H1 (cell line): Measurements from ENCODE around the gene GAS6. TPM values are rescaled to one million over a fixed set of nuclear protein-coding genes. Genes with fewer than 3 reads are reported as not detected.

ENCODE experiments used
- CTCF ChIA-PET: fragments of 300-600 bp; sonication (Branson Sonifier 250); formaldehyde crosslinking; loops from one replicate; lab custom pipeline; 2021; ENCODE audit not compliant: partially characterized antibody; lab: Charles Lee
- POLR2A ChIA-PET: fragments of 300-600 bp; sonication (Branson Sonifier 250); formaldehyde crosslinking; loops from one replicate; lab custom pipeline; 2021; ENCODE audit warnings: inconsistent platforms; ENCODE audit not compliant: partially characterized antibody; lab: Charles Lee
- DNase-seq, 2 experiments: peaks; one replicate each; pipeline versions ENCODE4 v3.0.0 to v3.0.0-alpha.2; 2010 to 2022; ENCODE audit warnings: low spot score in 2 of 2, low read depth in 1 of 2, mixed read lengths in 1 of 2
- FAIRE-seq: peaks from 2 replicates; lab custom pipeline; 2011; peaks lifted over from hg19 to GRCh38; lab: Jason Lieb, UNC
- H2AFZ ChIP-seq: 2 replicates; pipeline ENCODE4 v1.8.1; 2012; ENCODE audit warnings: low read length, inconsistent platforms
- H2AK5ac ChIP-seq: 2 replicates; pipeline ENCODE4 v1.6.1; 2013; ENCODE audit warnings: low read depth, low read length
- H2BK120ac ChIP-seq: replicated peaks from 2 replicates; pipeline ENCODE3; 2013; ENCODE audit warnings: low read depth, low read length, inconsistent platforms
- H2BK12ac ChIP-seq: 2 replicates; pipeline ENCODE4 v1.6.1; 2013; ENCODE audit warnings: low read depth, low read length
- H2BK15ac ChIP-seq: 2 replicates; pipeline ENCODE4 v1.6.1; 2013; ENCODE audit warnings: low read length
- H2BK20ac ChIP-seq: 2 replicates; pipeline ENCODE4 v1.6.1; 2013; ENCODE audit warnings: low read length
- H2BK5ac ChIP-seq: 2 replicates; pipeline ENCODE4 v1.6.1; 2013; ENCODE audit warnings: low read depth, low read length
- H3K14ac ChIP-seq: 2 replicates; pipeline ENCODE4 v1.6.1; 2013; ENCODE audit warnings: inconsistent platforms; ENCODE audit not compliant: insufficient read length
- H3K18ac ChIP-seq: 2 replicates; pipeline ENCODE4 v1.6.1; 2013; ENCODE audit warnings: low read length; ENCODE audit errors: extremely low read depth
- H3K23ac ChIP-seq: 2 replicates; pipeline ENCODE4 v1.6.1; 2013; ENCODE audit warnings: inconsistent platforms; ENCODE audit not compliant: insufficient read length
- H3K23me2 ChIP-seq: 2 replicates; pipeline ENCODE4 v1.6.1; 2013; ENCODE audit warnings: low read depth, low read length
- H3K27ac ChIP-seq: 2 replicates; pipeline ENCODE4 v1.6.1; 2011; ENCODE audit warnings: low read depth, low read length, inconsistent platforms
- H3K27me3 ChIP-seq, 4 experiments: replicated peaks in 1 of 4; 1 replicate in 1 of 4; 2 replicates in 3 of 4; pipeline versions ENCODE4 v1.6.1 to v1.8.1; 2011 to 2013; ENCODE audit warnings: low read length in 3 of 4, mild to moderate bottlenecking in 3 of 4, inconsistent platforms in 2 of 4, mixed read lengths in 2 of 4, moderate library complexity in 1 of 4; ENCODE audit not compliant: control insufficient read depth in 3 of 4, insufficient read depth in 3 of 4; ENCODE audit errors: extremely low read depth in 1 of 4
- H3K36me3 ChIP-seq, 4 experiments: 2 replicates each; pipeline versions ENCODE4 v1.6.1 to v1.8.1; 2011 to 2013; ENCODE audit warnings: mild to moderate bottlenecking in 4 of 4, low read length in 3 of 4, moderate library complexity in 2 of 4, control low read depth in 1 of 4, inconsistent platforms in 1 of 4; ENCODE audit not compliant: insufficient read depth in 4 of 4, control insufficient read depth in 2 of 4
- H3K4ac ChIP-seq: replicated peaks from 2 replicates; pipeline ENCODE3; 2013; ENCODE audit warnings: low read length, low read depth, mixed read lengths, inconsistent platforms; ENCODE audit not compliant: insufficient read length
- H3K4me1 ChIP-seq, 4 experiments: replicated peaks in 1 of 4; 1 replicate in 1 of 4; 2 replicates in 3 of 4; pipeline versions ENCODE4 v1.6.1 to v1.8.1; 2011 to 2013; ENCODE audit warnings: low read length in 3 of 4, inconsistent platforms in 2 of 4, mixed read lengths in 1 of 4; ENCODE audit not compliant: insufficient read depth in 4 of 4, control insufficient read depth in 3 of 4
- H3K4me2 ChIP-seq, 2 experiments: 2 replicates each; pipeline versions ENCODE4 v1.6.1 to v1.8.1; 2011 to 2013; ENCODE audit warnings: low read depth in 2 of 2, low read length in 2 of 2, control low read depth in 1 of 2, inconsistent platforms in 1 of 2, mild to moderate bottlenecking in 1 of 2; ENCODE audit not compliant: insufficient read depth in 1 of 2
- H3K4me3 ChIP-seq, 4 experiments: fragments of 200-600, 300-600 bp in 1 of 4; sonication (generic), shearing (Covaris generic), sonication (Bioruptor Twin) in 1 of 4; 2 replicates each; pipeline versions ENCODE4 v1.5.1 to v1.8.1; 2011 to 2016; ENCODE audit warnings: low read length in 4 of 4, low read depth in 3 of 4, control low read depth in 2 of 4, inconsistent platforms in 2 of 4, mild to moderate bottlenecking in 2 of 4, mixed read lengths in 1 of 4, moderate library complexity in 1 of 4; ENCODE audit not compliant: insufficient read depth in 2 of 4; ENCODE audit errors: extremely low read depth in 1 of 4
- H3K56ac ChIP-seq: replicated peaks from 2 replicates; pipeline ENCODE3; 2013; ENCODE audit warnings: low read depth, mild to moderate bottlenecking, mixed read lengths, low read length, inconsistent platforms; ENCODE audit not compliant: insufficient read length
- H3K79me1 ChIP-seq: 2 replicates; pipeline ENCODE4 v1.6.1; 2013; ENCODE audit warnings: low read depth, low read length, control low read depth
- H3K79me2 ChIP-seq, 2 experiments: 2 replicates each; pipeline versions ENCODE4 v1.6.1 to v1.8.1; 2012 to 2013; ENCODE audit warnings: low read length in 2 of 2, mild to moderate bottlenecking in 2 of 2, inconsistent platforms in 1 of 2; ENCODE audit not compliant: insufficient read depth in 2 of 2, control insufficient read depth in 1 of 2
- H3K9ac ChIP-seq, 4 experiments: replicated peaks in 1 of 4; 1 replicate in 1 of 4; 2 replicates in 3 of 4; pipeline versions ENCODE4 v1.6.1 to v1.8.1; 2011 to 2013; ENCODE audit warnings: low read depth in 3 of 4, low read length in 3 of 4, control low read depth in 2 of 4, mild to moderate bottlenecking in 2 of 4, moderate library complexity in 2 of 4, inconsistent platforms in 1 of 4; ENCODE audit errors: extremely low read depth in 1 of 4
- H3K9me3 ChIP-seq, 2 experiments: 2 replicates each; pipeline versions ENCODE4 v1.6.1 to v1.8.1; 2012 to 2013; ENCODE audit warnings: mild to moderate bottlenecking in 2 of 2, moderate library complexity in 2 of 2, control low read depth in 1 of 2, inconsistent platforms in 1 of 2, low read depth in 1 of 2, low read length in 1 of 2, mixed read lengths in 1 of 2; ENCODE audit not compliant: insufficient read depth in 2 of 2
- H4K20me1 ChIP-seq, 2 experiments: replicated peaks in 1 of 2; 2 replicates each; pipeline versions ENCODE3 to v1.8.1; 2011 to 2013; ENCODE audit warnings: inconsistent platforms in 2 of 2, low read length in 2 of 2, mild to moderate bottlenecking in 1 of 2; ENCODE audit not compliant: insufficient read depth in 2 of 2, control insufficient read depth in 1 of 2
- H4K5ac ChIP-seq: 2 replicates; pipeline ENCODE4 v1.6.1; 2013; ENCODE audit warnings: low read length, low read depth, mixed read lengths, inconsistent platforms; ENCODE audit not compliant: insufficient read length
- H4K8ac ChIP-seq: 2 replicates; pipeline ENCODE4 v1.8.0; 2013; ENCODE audit warnings: mild to moderate bottlenecking, moderate library complexity, low read length, inconsistent platforms; ENCODE audit not compliant: insufficient read depth; ENCODE audit errors: extremely low read depth
- H4K91ac ChIP-seq: replicated peaks from 2 replicates; pipeline ENCODE3; 2013; ENCODE audit warnings: low read length, mixed read lengths, inconsistent platforms; ENCODE audit not compliant: insufficient read length
- BRCA1 ChIP-seq: IDR thresholded peaks from 2 replicates; pipeline ENCODE4 v1.6.1; 2012; ENCODE audit warnings: low read depth, low read length, improper control_type of control experiment
- EP300 ChIP-seq, 2 experiments: IDR thresholded peaks; 1 replicate in 1 of 2; 2 replicates in 1 of 2; pipeline ENCODE4 v1.6.1; 2011 to 2012; ENCODE audit warnings: low read depth in 2 of 2, low read length in 2 of 2, mild to moderate bottlenecking in 2 of 2, borderline replicate concordance in 1 of 2, inconsistent platforms in 1 of 2, moderate library complexity in 1 of 2
- NRF1 ChIP-seq: IDR thresholded peaks from 2 replicates; pipeline ENCODE4 v1.6.1; 2011; ENCODE audit warnings: mild to moderate bottlenecking, low read depth, low read length, improper control_type of control experiment
- POU5F1 ChIP-seq: IDR thresholded peaks from 2 replicates; pipeline ENCODE4 v1.6.1; 2011; ENCODE audit warnings: low read depth, mild to moderate bottlenecking, low read length, moderate library complexity
- RAD21 ChIP-seq, 2 experiments: IDR thresholded peaks in 1 of 2; conservative IDR thresholded peaks in 1 of 2; 2 replicates each; pipeline ENCODE4 v1.6.1; 2011; ENCODE audit warnings: low read depth in 2 of 2, low read length in 2 of 2, improper control_type of control experiment in 1 of 2, inconsistent platforms in 1 of 2, mild to moderate bottlenecking in 1 of 2, moderate library complexity in 1 of 2
- SP4 ChIP-seq: IDR thresholded peaks from 2 replicates; pipeline ENCODE4 v1.6.1; 2012; ENCODE audit warnings: low read length, inconsistent platforms
- TAF7 ChIP-seq: optimal IDR thresholded peaks from 2 replicates; pipeline ENCODE3; 2011; ENCODE audit warnings: low read depth, mild to moderate bottlenecking, inconsistent platforms, low read length, moderate library complexity, borderline replicate concordance
- TBP ChIP-seq: IDR thresholded peaks from 2 replicates; pipeline ENCODE4 v1.6.1; 2011; ENCODE audit warnings: low read depth, low read length, improper control_type of control experiment
- WGBS, 2 experiments: shearing (Covaris generic) in 1 of 2; methylation state at CpG; one replicate each; pipeline versions ENCODE4 v1.1.6 to v1.1.7; 2013 to 2015; ENCODE audit warnings: low lambda C conversion rate in 2 of 2, mixed read lengths in 2 of 2, inconsistent platforms in 1 of 2, low coverage in 1 of 2, missing lambda C conversion rate in 1 of 2; ENCODE audit not compliant: insufficient replicate concordance in 2 of 2, insufficient coverage in 1 of 2, insufficient read length in 1 of 2; ENCODE audit errors: extremely low coverage in 1 of 2, missing lambda C conversion rate in 1 of 2; 5-methylcytosine and 5-hydroxymethylcytosine counted together
- polyA plus RNA-seq, 7 experiments: library from polyadenylated mRNA; depleted of rRNA in 3 of 7; stranded (reverse) in 5 of 7; unstranded in 2 of 7; fragments of >200 nt in 5 of 7; fragments of 200-250 nt in 2 of 7; gene quantifications; 1 replicate in 5 of 7; 2 replicates in 1 of 7; 4 replicates in 1 of 7; pipeline versions ENCODE4 v1.2.1 to v1.2.3, GENCODE V29; 2011 to 2013; ENCODE audit warnings: missing spikeins in 2 of 7, mixed read lengths in 2 of 7
- total RNA-seq: library from RNA; stranded (reverse); fragmentation: NEBNext Ultra II Directional; extraction: Animal tissue kit (Norgen Biotek cat#: 25700); gene quantifications from 2 replicates; pipeline ENCODE4 v1.2.1, GENCODE V29; 2021

Gene GAS6
- total and polyA plus RNA-seq, 2 of the 8 experiments (the other 6 are each of a cell fraction or from before 2014, with no cell fraction given), result 18.6 to 31.0 TPM

- H3K79me2 ChIP-seq, result no peaks in the 10 kb centered on the region
- no peak for FAIRE-seq
- no peaks in the 10 kb centered on the region for H3K9me3 ChIP-seq
Measured at GRCh38 chr13:113843063-113843654, 20.7 kb downstream of the GAS6 start.

More at GRCh38 chr13:113843063-113843654, 20.7 kb downstream of the GAS6 start:
- Histone ChIP-seq H3K9ac (no peak overlapping the region), H2BK12ac (no peak overlapping the region), H3K14ac (no peak overlapping the region), H4K20me1 (no peaks in the 10 kb centered on the region), H3K27ac (no peak overlapping the region), H3K23ac (no peak overlapping the region), H2BK15ac (no peak overlapping the region), H3K56ac (no peak overlapping the region), H2AK5ac (no peak overlapping the region), H2BK120ac (no peak overlapping the region), H3K27me3 (no peaks in the 10 kb centered on the region), H3K4me1 (peaks cover 0 to 4% (median 1%) of the 10 kb centered on the region in 4 experiments; a peak in 2 of 7 replicates), H3K18ac (no peak overlapping the region), H3K79me1 (no peaks in the 10 kb centered on the region), H2AFZ (no peak overlapping the region), H4K8ac (no peak overlapping the region; the same call in 1 of the 2 replicates), H3K36me3 (no peaks in the 10 kb centered on the region), H3K4me3 (no peak overlapping the region), H2BK20ac (no peak overlapping the region), H2BK5ac (no peak overlapping the region), H4K91ac (no peak overlapping the region), H3K4ac (no peak overlapping the region), H3K23me2 (no peaks in the 10 kb centered on the region), H4K5ac (no peak overlapping the region), H3K4me2 (no peak overlapping the region)
- CTCF ChIA-PET, result interaction anchor here (0.6 to 1.7 kb wide), 4 partner anchors 9 to 1400 kb away, joined by 3 to 5 read pairs (median 4); no protein-coding TSS in a partner anchor
- no peak for TF ChIP-seq EP300 (IDR thresholded peaks at IDR 0.05; ENCODE audit: borderline replicate concordance in 1 of 2, low read depth in 2 of 2, low read length in 2 of 2)
- no peak for TF ChIP-seq BRCA1
- no peak for TF ChIP-seq TBP
- TF ChIP-seq RAD21 (IDR thresholded peaks at IDR 0.05 in 1 of 2, conservative IDR thresholded peaks at IDR 0.05 in 1 of 2; ENCODE audit: low read depth in 2 of 2, low read length in 2 of 2), result no peak
- TF ChIP-seq POU5F1, result no peak
- TF ChIP-seq TAF7, result no peak
- no peak for TF ChIP-seq NRF1
- TF ChIP-seq SP4, result no peak
- POLR2A ChIA-PET, result interaction anchor here (1.0 kb wide), 1 partner anchor 13 kb away, joined by 5 read pairs; no protein-coding TSS in a partner anchor
- no peak for DNase-seq
- WGBS, 2 experiments, result 92% methylated on average over 20 of the region's 30 CpGs; no CpG with 5 or more reads in 1 of the 2 experiments
